Measurements from ENCODE around the gene CCDC172. TPM values are rescaled to one million over a fixed set of nuclear protein-coding genes. Genes with fewer than 3 reads are reported as not detected.

CCDC172 gene
- total and polyA plus RNA-seq, 2 of the 4 experiments (the other 2 are of a cell fraction) = not detected

GRCh38 chr10:116292493-116292892, 31.8 kb upstream of the CCDC172 start:
- no peaks in the 10 kb centered on the region for H4K20me1 ChIP-seq (ENCODE audit: insufficient read depth, low read length)
- no peak overlapping the region for H2BK20ac ChIP-seq (ENCODE audit: low read depth, low read length)
- in situ Hi-C loops (cut with MboI; ENCODE audit: low sequenced_read_pairs) = no loop called here
- H3K9me3 ChIP-seq (ENCODE audit: control insufficient read depth, insufficient read depth, low read length) = no peaks in the 10 kb centered on the region
- no peak overlapping the region for H3K23ac ChIP-seq (ENCODE audit: low read depth, low read length)
- no peaks in the 10 kb centered on the region for H3K4me1 ChIP-seq (ENCODE audit: control insufficient read depth, insufficient read depth, low read length)
- no peak overlapping the region for H2BK15ac ChIP-seq (ENCODE audit: low read depth, low read length)
- no peak overlapping the region for H3K14ac ChIP-seq (replicated peaks; ENCODE audit: low read depth, low read length)
- H2AK9ac ChIP-seq (replicated peaks; ENCODE audit: low read depth, low read length, poor library complexity) = no peak overlapping the region
- no peak overlapping the region for H3K18ac ChIP-seq (ENCODE audit: low read depth, low read length)
- no peak overlapping the region for H3K4me3 ChIP-seq (ENCODE audit: insufficient read depth, low read depth, low read length)
- no peak overlapping the region for H4K8ac ChIP-seq (ENCODE audit: low read depth in 2 of 2, low read length in 2 of 2)
- H3K9me1 ChIP-seq (ENCODE audit: insufficient read depth, low read length) = no peaks in the 10 kb centered on the region
- no peak overlapping the region for H2AFZ ChIP-seq (replicated peaks; ENCODE audit: low read length, poor library complexity)
- DNase-seq = no peak
- no peaks in the 10 kb centered on the region for H3K27me3 ChIP-seq (ENCODE audit: control insufficient read depth, insufficient read depth, low read length)
- no peak overlapping the region for H2AK5ac ChIP-seq (ENCODE audit: low read depth, low read length)
- H3K9ac ChIP-seq (ENCODE audit: low read depth, low read length) = no peak overlapping the region
- no TSS peak for BruUV-seq (replicated peaks)
- H3K79me1 ChIP-seq (ENCODE audit: low read depth in 1 of 2, low read length in 2 of 2) = no peaks in the 10 kb centered on the region
- peak; percentile 81 for TF ChIP-seq NFE2L2 (IDR thresholded peaks at IDR 0.05; ENCODE audit: low read depth, low read length)
- no peak for TF ChIP-seq CTCF (conservative IDR thresholded peaks at IDR 0.05; ENCODE audit: low read depth, low read length)
- no peaks in the 10 kb centered on the region for H3K36me3 ChIP-seq (ENCODE audit: control insufficient read depth, insufficient read depth, low read length)
- no peak overlapping the region for H3K27ac ChIP-seq (ENCODE audit: insufficient read depth, low read length)
- H2BK5ac ChIP-seq (ENCODE audit: low read depth, low read length, poor library complexity, severe bottlenecking) = no peak overlapping the region
- no peak overlapping the region for H4K91ac ChIP-seq (ENCODE audit: insufficient read depth, low read depth, low read length)
- H3K4ac ChIP-seq (ENCODE audit: low read depth, low read length) = no peak overlapping the region
- CTCF ChIA-PET = no interaction called here
- H2BK120ac ChIP-seq (ENCODE audit: low read depth, low read length) = no peak overlapping the region
- dilution Hi-C loops (cut with HindIII; ENCODE audit: low sequenced_read_pairs, unreplicated experiment) = no loop called here
- POLR2A ChIA-PET (ENCODE audit: unreplicated experiment) = no interaction called here
- no peak for ATAC-seq (ENCODE audit: low read depth)
- intact Hi-C loops (cut with micrococcal nuclease) = no loop called here
- H3K4me2 ChIP-seq (ENCODE audit: low read depth, low read length) = no peak overlapping the region
- no peak overlapping the region for H4K5ac ChIP-seq (ENCODE audit: low read depth, low read length)
- no peak overlapping the region for H3K56ac ChIP-seq (ENCODE audit: extremely low read depth, insufficient read depth, low read length)

Data from IMR-90 (cell line).